GM10266 (cell line): ENCODE data around the gene MCC.

Experiments
- DNase-seq: peaks from one replicate; pipeline ENCODE4 v3.0.0; 2012; ENCODE audit errors: extremely low spot score
- CTCF ChIP-seq: IDR thresholded peaks from 2 replicates; pipeline ENCODE4 v1.5.1; 2012; ENCODE audit warnings: mild to moderate bottlenecking, low read depth; ENCODE audit not compliant: control insufficient read depth, insufficient read depth; ENCODE audit errors: missing control alignments

The MCC gene

GRCh38 chr5:113447498-113448050 is 40.7 kb downstream of the MCC start:
- no peak for TF ChIP-seq CTCF
- DNase-seq: no peak

GRCh38 chr5:113446358-113446927 is 41.8 kb downstream of the MCC start:
- no peak for TF ChIP-seq CTCF
- no peak for DNase-seq

DNA sequence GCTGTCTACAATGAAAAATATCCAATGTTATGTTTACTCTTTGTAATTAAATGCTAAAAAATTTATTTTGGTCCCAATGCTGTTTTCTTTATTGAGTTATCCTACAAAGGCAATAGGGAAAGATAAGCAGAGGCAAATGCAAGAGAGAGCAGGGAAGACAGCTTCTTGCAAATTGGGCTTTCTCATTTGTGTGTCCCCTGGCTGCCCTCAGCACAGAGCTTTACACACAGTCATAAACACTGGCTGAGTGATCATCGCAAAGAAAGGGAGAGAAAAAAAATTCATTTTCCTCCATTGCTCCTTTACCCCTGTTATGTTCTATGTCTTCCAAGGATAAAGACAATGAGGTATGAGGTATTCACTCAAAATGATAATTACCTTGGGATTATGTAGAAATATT is 51.1 kb downstream of the MCC start:
- no peak for DNase-seq

GRCh38 chr5:113435575-113435974 is 52.7 kb downstream of the MCC start:
- no peak for TF ChIP-seq CTCF
- DNase-seq: no peak

More for the DNA sequence above, 51.1 kb downstream of the MCC start:
- TF ChIP-seq CTCF: no peak

GRCh38 chr5:113434889-113435288 is 53.4 kb downstream of the MCC start, which contains the start of gene TSSK1B:
Gene TSSK1B, minus strand, starts transcription at chr5:113434989. Its CDS starts 150 bp downstream, at chr5:113434839.
- DNase-seq: no peak
- TF ChIP-seq CTCF: no peak

DNA sequence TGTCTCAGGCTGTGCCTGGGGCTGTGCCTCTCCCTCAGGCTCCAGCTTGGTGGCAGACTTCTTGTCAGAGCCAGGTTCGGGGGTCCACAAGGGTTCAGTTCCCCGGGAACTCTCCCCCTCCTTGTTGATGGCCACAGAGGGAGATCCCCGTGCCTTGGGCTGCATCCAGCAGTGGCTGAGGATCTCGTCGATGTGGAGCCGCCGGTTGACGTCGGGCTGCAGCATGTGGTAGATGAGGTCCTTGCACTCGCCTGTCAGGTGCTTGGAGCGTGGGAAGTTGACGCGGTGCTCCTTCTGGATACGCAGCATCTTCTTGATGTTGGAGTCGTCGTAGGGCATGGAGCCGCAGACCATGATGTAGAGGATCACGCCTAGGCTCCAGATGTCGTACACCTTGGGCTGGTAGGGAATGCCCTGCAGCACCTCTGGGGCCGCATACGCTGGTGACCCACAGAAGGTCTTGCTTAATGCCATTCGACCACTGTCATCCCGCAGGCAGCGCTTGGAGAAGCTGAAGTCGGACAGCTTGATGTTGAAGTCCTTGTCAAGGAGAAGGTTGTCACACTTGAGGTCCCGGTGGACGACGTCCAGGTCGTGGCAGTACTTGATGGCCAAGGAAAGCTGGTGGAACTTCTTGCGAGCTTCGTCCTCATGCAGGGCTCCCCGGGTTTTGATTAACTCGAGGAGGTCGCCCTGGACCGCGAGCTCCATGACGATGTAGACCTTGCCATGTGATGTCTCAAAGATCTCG is 54.2 kb downstream of the MCC start:
- TF ChIP-seq CTCF: no peak
- no peak for DNase-seq

DNA sequence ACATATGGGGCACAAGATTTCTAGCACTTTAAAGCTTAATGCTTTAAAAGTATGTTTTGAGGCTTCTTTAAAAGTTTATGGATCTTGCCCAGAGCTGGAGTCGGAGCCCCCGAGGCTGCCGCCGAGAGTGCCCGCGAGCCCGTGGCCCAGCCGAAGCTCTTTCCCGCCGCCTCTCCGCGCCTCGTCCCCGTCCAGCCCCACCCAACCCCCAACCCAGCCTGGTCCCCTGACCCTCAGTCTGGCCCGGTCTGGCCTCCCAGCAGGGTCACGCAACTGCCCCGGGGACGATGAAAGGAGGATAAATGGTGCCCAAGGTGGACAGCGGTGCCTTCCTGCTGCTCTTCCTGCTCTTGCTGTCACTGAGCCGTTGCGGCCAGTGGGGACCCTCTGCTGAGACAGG is 55.2 kb downstream of the MCC start:
- no peak for TF ChIP-seq CTCF

More for the DNA sequence above, 55.2 kb downstream of the MCC start:
- no peak for DNase-seq
